Endothelial cell of umbilical vein (primary cell): ENCODE data around the gene GNAI1. TPM values are rescaled to one million over a fixed set of nuclear protein-coding genes. Genes with fewer than 3 reads are reported as not detected.
A peak's percentile ranks its signal among the peaks of the same experiment; 100 is the strongest.

Experiments used
- Bru-seq: library from RNA; stranded (reverse); fragments of 400-500 nt; gene quantifications from one replicate; lab custom pipeline; 2021; lab: Mats Ljungman, UMichigan
- BruChase-seq, 2 experiments: library from RNA; stranded (reverse); fragments of 400-500 nt; gene quantifications; one replicate each; lab custom pipeline; 2021; lab: Mats Ljungman, UMichigan
- BruUV-seq: library from RNA; stranded (reverse); fragments of 400-500 nt; replicated peaks from 2 replicates; lab custom pipeline; 2021; lab: Mats Ljungman, UMichigan
- CTCF ChIA-PET: fragments of 300-600, 350-600 bp; sonication (Branson Sonifier 250); formaldehyde crosslinking; loops from one replicate; lab custom pipeline; 2021; ENCODE audit warnings: antibody characterized with exemption, inconsistent platforms; lab: Charles Lee
- POLR2A ChIA-PET: fragments of 300-600, 350-600 bp; sonication (Branson Sonifier 250); formaldehyde crosslinking; loops from one replicate; lab custom pipeline; 2021; ENCODE audit warnings: antibody characterized with exemption, inconsistent platforms; lab: Charles Lee
- DNase-seq: peaks from one replicate; pipeline ENCODE4 v3.0.0-alpha.2; 2011; ENCODE audit warnings: low read depth, low spot score
- FAIRE-seq: peaks from 2 replicates; lab custom pipeline; 2011; peaks lifted over from hg19 to GRCh38; lab: Jason Lieb, UNC
- H2AFZ ChIP-seq: 2 replicates; pipeline ENCODE4 v1.6.0; 2012; ENCODE audit warnings: low read depth, low read length, control low read depth, inconsistent platforms
- H3K27ac ChIP-seq: 2 replicates; pipeline ENCODE4 v1.5.1; 2011; ENCODE audit warnings: low read depth, mild to moderate bottlenecking, control low read depth, low read length, moderate library complexity; ENCODE audit not compliant: insufficient read depth
- H3K27me3 ChIP-seq, 2 experiments: 2 replicates each; pipeline versions ENCODE4 v1.6.0 to v1.6.1; 2011; ENCODE audit warnings: low read length in 2 of 2, mixed read lengths in 1 of 2; ENCODE audit not compliant: control insufficient read depth in 2 of 2, insufficient read depth in 2 of 2
- H3K36me3 ChIP-seq, 2 experiments: 2 replicates in 1 of 2; 3 replicates in 1 of 2; pipeline ENCODE4 v1.5.1; 2011; ENCODE audit warnings: low read length in 2 of 2, mild to moderate bottlenecking in 1 of 2, moderate library complexity in 1 of 2; ENCODE audit not compliant: control insufficient read depth in 2 of 2, insufficient read depth in 2 of 2; ENCODE audit errors: extremely low read depth in 1 of 2
- H3K4me1 ChIP-seq: 3 replicates; pipeline ENCODE4 v1.5.1; 2011; ENCODE audit warnings: mild to moderate bottlenecking, low read length; ENCODE audit not compliant: control insufficient read depth, insufficient read depth; ENCODE audit errors: extremely low read depth
- H3K4me2 ChIP-seq: 2 replicates; pipeline ENCODE4 v1.6.1; 2011; ENCODE audit warnings: low read length, control low read depth, mixed read lengths; ENCODE audit not compliant: insufficient read depth
- H3K4me3 ChIP-seq, 3 experiments: fragments of 200-600 bp in 1 of 3; sonication (generic), shearing (Covaris generic) in 1 of 3; replicated peaks in 1 of 3; 2 replicates each; pipeline ENCODE4 v1.5.1; 2011 to 2016; ENCODE audit warnings: control low read depth in 3 of 3, low read length in 3 of 3, mild to moderate bottlenecking in 2 of 3, inconsistent platforms in 1 of 3, low read depth in 1 of 3, moderate library complexity in 1 of 3; ENCODE audit not compliant: insufficient read depth in 1 of 3
- H3K79me2 ChIP-seq: 2 replicates; pipeline ENCODE4 v1.6.0; 2012; ENCODE audit warnings: low read length, inconsistent platforms; ENCODE audit not compliant: control insufficient read depth, insufficient read depth
- H3K9ac ChIP-seq: replicated peaks from 2 replicates; pipeline ENCODE3; 2011; ENCODE audit warnings: low read length, control low read depth; ENCODE audit not compliant: insufficient read depth; ENCODE audit errors: extremely low read depth
- H3K9me1 ChIP-seq: replicated peaks from 3 replicates; pipeline ENCODE4 v1.6.0; 2011; ENCODE audit warnings: mild to moderate bottlenecking, low read length; ENCODE audit not compliant: control insufficient read depth, insufficient read depth; ENCODE audit errors: extremely low read depth
- H3K9me3 ChIP-seq: replicated peaks from 2 replicates; pipeline ENCODE4 v1.5.1; 2012; ENCODE audit warnings: low read length, inconsistent platforms; ENCODE audit not compliant: control insufficient read depth, insufficient read depth
- H4K20me1 ChIP-seq: replicated peaks from 2 replicates; pipeline ENCODE3; 2011; ENCODE audit warnings: mild to moderate bottlenecking, low read length; ENCODE audit not compliant: control insufficient read depth, insufficient read depth; ENCODE audit errors: extremely low read depth
- CTCF ChIP-seq, 2 donors: IDR thresholded peaks; 1 replicate in 1 of 2; 2 replicates in 1 of 2; pipeline ENCODE4 v1.5.1; 2011; ENCODE audit warnings: low read length in 2 of 2, mild to moderate bottlenecking in 2 of 2, moderate library complexity in 2 of 2, control low read depth in 1 of 2, inconsistent platforms in 1 of 2, low read depth in 1 of 2; ENCODE audit not compliant: insufficient read depth in 1 of 2; ENCODE audit errors: extremely low read depth in 1 of 2
- EZH2 ChIP-seq: IDR thresholded peaks from 2 replicates; pipeline ENCODE4 v1.6.1; 2012; ENCODE audit warnings: borderline replicate concordance, low read depth, mild to moderate bottlenecking, moderate library complexity, low read length, inconsistent platforms; ENCODE audit not compliant: severe bottlenecking
- POLR2A ChIP-seq: IDR thresholded peaks from 2 replicates; pipeline ENCODE4 v1.6.1; 2012; ENCODE audit warnings: low read depth, mild to moderate bottlenecking, control low read depth, low read length
- POLR2AphosphoS5 ChIP-seq: IDR thresholded peaks from 2 replicates; pipeline ENCODE4 v1.6.1; 2012; ENCODE audit warnings: low read depth, mild to moderate bottlenecking, control low read depth, low read length, moderate library complexity; ENCODE audit not compliant: insufficient read depth
- dilution Hi-C: fragments of 300-500 bp; cut with MboI; formaldehyde crosslinking; loops from one replicate; pipeline ENCODE4 v1.15.0; 2019; ENCODE audit warnings: low sequenced_read_pairs; ENCODE audit not compliant: extremely low pct_ligation_motif_present
- intact Hi-C: fragments of 100-400 bp; cut with micrococcal nuclease; formaldehyde crosslinking; loops from one replicate; pipeline ENCODE4 v1.10.0; 2022
- long read RNA-seq: library from polyadenylated mRNA; stranded (forward); transcript quantifications from one replicate; pipeline ENCODE4 v2.0.0, GENCODE V29; 2021
- polyA minus RNA-seq, 3 experiments: library from RNA; depleted of rRNA, polyadenylated mRNA; stranded (reverse); fragments of >200 nt; gene quantifications; 1 replicate in 1 of 3; 2 replicates in 2 of 3; pipeline ENCODE4 v1.2.3, GENCODE V29; 2011
- polyA plus RNA-seq, 4 experiments: library from polyadenylated mRNA; depleted of rRNA in 3 of 4; stranded (reverse) in 3 of 4; unstranded in 1 of 4; fragments of >200 nt; gene quantifications; 2 replicates each; pipeline versions ENCODE4 v1.2.1 to v1.2.3, GENCODE V29; 2011 to 2012; ENCODE audit warnings: missing spikeins in 1 of 4
- total RNA-seq: library from RNA; stranded (reverse); gene quantifications from 2 replicates; pipeline ENCODE4 v1.2.3, GENCODE V29; 2021

Gene GNAI1
- total RNA-seq = 15.0 and 19.7 TPM in 2 replicates
- polyA plus RNA-seq = 6.1 and 7.5 TPM in 2 replicates
- 9.3 and 10.0 TPM in 2 replicates for polyA plus RNA-seq (2011; cell fraction: cytosol; rRNA removed)
- polyA plus RNA-seq (2011; cell fraction: nucleus; rRNA removed) = 6.7 and 11.3 TPM in 2 replicates
- 25.7 and 30.0 TPM in 2 replicates for polyA plus RNA-seq (2012)
- 13.0 and 15.7 TPM in 2 replicates for polyA minus RNA-seq
- 18.3 TPM for polyA minus RNA-seq (2011; cell fraction: cytosol; rRNA and poly(A)+ RNA removed)
- polyA minus RNA-seq (2011; cell fraction: nucleus; rRNA and poly(A)+ RNA removed) = 17.9 and 21.5 TPM in 2 replicates
- Bru-seq, nascent RNA = percentile 47 among the genes with signal in this experiment
- percentile 37 among the genes with signal in this experiment for BruChase-seq, experiment 1, labeled RNA remaining after a 6-hour chase
- BruChase-seq, experiment 2, labeled RNA remaining after a 2-hour chase = percentile 44 among the genes with signal in this experiment
- long read RNA-seq, full-length matches to known transcripts = 61 of 66 reads
- long read RNA-seq, partial matches to known transcripts = 2 of 66 reads
- long read RNA-seq, other reads (novel, unspliced or antisense) = 3 of 66 reads

GRCh38 chr7:80134536-80135308 lies at the start of gene GNAI1:
Gene GNAI1, plus strand, starts transcription at chr7:80134831. Its CDS starts 330 bp downstream, at chr7:80135161.
- H3K9me1 ChIP-seq = no peaks in the 10 kb centered on the region
- CTCF ChIA-PET = interaction anchor here (0.5 to 4.2 kb wide), 24 partner anchors 9 to 516 kb away, joined by 3 to 96 read pairs (median 5); no protein-coding TSS in a partner anchor
- no TSS peak for BruUV-seq
- dilution Hi-C loops = no loop called here
- H3K27ac ChIP-seq = peak within 1 kb of the TSS; percentile 54
- no peak for FAIRE-seq
- peak; percentile 30 to 49 for TF ChIP-seq CTCF (IDR thresholded peaks at IDR 0.05; ENCODE audit: extremely low read depth in 1 of 2, insufficient read depth in 1 of 2, low read depth in 1 of 2, low read length in 2 of 2)
- TF ChIP-seq EZH2 = no peak
- peak; percentile 16 for TF ChIP-seq POLR2AphosphoS5
- TF ChIP-seq POLR2A = peak; percentile 70
- peak within 1 kb of the TSS; percentile 99 for H2AFZ ChIP-seq
- peaks cover 17% of the 10 kb centered on the region for H3K4me1 ChIP-seq
- peak within 1 kb of the TSS; percentile 99 for H3K4me2 ChIP-seq
- intact Hi-C loops = loop anchor here (1.0 to 5.0 kb wide), 7 partner anchors 28 to 524 kb away; no protein-coding TSS in a partner anchor
- H4K20me1 ChIP-seq = no peaks in the 10 kb centered on the region
- POLR2A ChIA-PET = interaction anchor here (1.3 kb wide), 1 partner anchor 258 kb away, joined by 4 read pairs; no protein-coding TSS in a partner anchor
- peaks cover 0 to 1% of the 10 kb centered on the region in 2 experiments for H3K27me3 ChIP-seq
- peak within 1 kb of the TSS; percentile 88 to 94 (median 91) for H3K4me3 ChIP-seq
- peak; percentile 65 for DNase-seq
- H3K9ac ChIP-seq = peak within 1 kb of the TSS; percentile 88
- H3K36me3 ChIP-seq = no peaks in the 10 kb centered on the region
- H3K9me3 ChIP-seq = no peaks in the 10 kb centered on the region
- H3K79me2 ChIP-seq = peaks cover 25% of the 10 kb centered on the region
